NCI-H524 (cell line): ENCODE results near the gene SECISBP2L.

Source experiments
- DNase-seq, 2 experiments: peaks; one replicate each; lab custom pipeline; 2025; lab: John Stamatoyannopoulos, UW

The SECISBP2L gene

GRCh38 chr15:49058559-49058958 lies 12.3 kb upstream of the SECISBP2L start:
- DNase-seq: no peak

GRCh38 chr15:49055630-49056029 lies 9.4 kb upstream of the SECISBP2L start:
- no peak for DNase-seq

- no peak for DNase-seq
These were observed 6.4 kb upstream of the SECISBP2L start for GRCh38 chr15:49052662-49053061.

- peak in 1 of 2 experiments; percentile 8 for DNase-seq
These were observed 1.2 kb upstream of the SECISBP2L start for GRCh38 chr15:49047456-49047855.

- peak; percentile 20 to 50 for DNase-seq
These were observed 461 bp downstream of the SECISBP2L start for GRCh38 chr15:49045751-49046219.

- DNase-seq: peak in 1 of 2 experiments; percentile 25
These were observed 1.3 kb downstream of the SECISBP2L start for GRCh38 chr15:49044766-49045606.

- no peak for DNase-seq
These were observed 2.2 kb downstream of the SECISBP2L start for GRCh38 chr15:49044002-49044401.

GRCh38 chr15:49042165-49042564 lies 4.1 kb downstream of the SECISBP2L start:
- DNase-seq: no peak

- DNase-seq: no peak
These were observed 4.8 kb downstream of the SECISBP2L start for GRCh38 chr15:49041426-49041825.

- DNase-seq: no peak
These were observed 6.1 kb downstream of the SECISBP2L start for GRCh38 chr15:49040151-49040550.

GRCh38 chr15:49038382-49038781 lies 7.9 kb downstream of the SECISBP2L start:
- no peak for DNase-seq

- DNase-seq: no peak
These were observed 8.7 kb downstream of the SECISBP2L start for GRCh38 chr15:49037546-49037940.

- no peak for DNase-seq
These were observed 9.3 kb downstream of the SECISBP2L start for GRCh38 chr15:49036650-49037545.

- no peak for DNase-seq
These were observed 10.4 kb downstream of the SECISBP2L start for GRCh38 chr15:49035825-49036224.

- DNase-seq: no peak
These were observed 13.6 kb downstream of the SECISBP2L start for GRCh38 chr15:49032601-49033145.

GRCh38 chr15:49031804-49032203 lies 14.4 kb downstream of the SECISBP2L start:
- no peak for DNase-seq

- no peak for DNase-seq
These were observed 19.5 kb downstream of the SECISBP2L start for GRCh38 chr15:49026700-49027099.

- no peak for DNase-seq
These were observed 21.4 kb downstream of the SECISBP2L start for GRCh38 chr15:49024840-49025239.

- no peak for DNase-seq
These were observed 22.9 kb downstream of the SECISBP2L start for GRCh38 chr15:49023354-49023753.

- peak in 1 of 2 experiments; percentile 3 for DNase-seq
These were observed 30.4 kb downstream of the SECISBP2L start for GRCh38 chr15:49015896-49016295.

- DNase-seq: no peak
These were observed 46.9 kb downstream of the SECISBP2L start for GRCh38 chr15:48999314-48999713.

GRCh38 chr15:48996276-48996675 lies 50.0 kb downstream of the SECISBP2L start:
- no peak for DNase-seq
